IMR-90 (cell line): ENCODE data around the gene RASGRF2. TPM values are rescaled to one million over a fixed set of nuclear protein-coding genes. Genes with fewer than 3 reads are reported as not detected.

Experiments used
- ATAC-seq: fragments of 200-7000 bp; cut with Tn5 transposase; 2 replicates; pipeline ENCODE4 v1.9.1; 2020; ENCODE audit warnings: low read depth, mild to moderate bottlenecking, moderate library complexity
- BruUV-seq: library from RNA; stranded (reverse); fragments of 400-500 nt; replicated peaks from 2 replicates; lab custom pipeline; 2021; lab: Mats Ljungman, UMichigan
- CTCF ChIA-PET: fragments of 300-600 bp; formaldehyde crosslinking; extraction: SDS; loops from one replicate; lab custom pipeline; 2021; ENCODE audit warnings: antibody characterized with exemption; lab: Yijun Ruan, JAX
- POLR2A ChIA-PET: fragments of 300-600 bp; sonication (Branson Sonifier 250); formaldehyde crosslinking; loops from one replicate; lab custom pipeline; 2022; ENCODE audit warnings: antibody characterized with exemption; ENCODE audit not compliant: unreplicated experiment; lab: Charles Lee
- DNase-seq: peaks from one replicate; pipeline ENCODE4 v3.0.0; 2013
- H2AFZ ChIP-seq: replicated peaks from 2 replicates; pipeline ENCODE3; 2013; ENCODE audit warnings: low read length, mild to moderate bottlenecking; ENCODE audit not compliant: poor library complexity
- H2AK5ac ChIP-seq: 2 replicates; pipeline ENCODE4 v1.6.1; 2013; ENCODE audit warnings: low read depth, low read length, inconsistent platforms
- H2AK9ac ChIP-seq: replicated peaks from 2 replicates; pipeline ENCODE3; 2013; ENCODE audit warnings: mild to moderate bottlenecking, low read depth, low read length, moderate library complexity; ENCODE audit not compliant: poor library complexity
- H2BK120ac ChIP-seq: 2 replicates; pipeline ENCODE4 v1.6.1; 2013; ENCODE audit warnings: low read depth, low read length, inconsistent platforms
- H2BK15ac ChIP-seq: 3 replicates; pipeline ENCODE4 v1.6.1; 2013; ENCODE audit warnings: low read depth, low read length, inconsistent platforms
- H2BK20ac ChIP-seq: 2 replicates; pipeline ENCODE4 v1.6.1; 2013; ENCODE audit warnings: low read depth, mild to moderate bottlenecking, inconsistent platforms, low read length, moderate library complexity
- H2BK5ac ChIP-seq: 2 replicates; pipeline ENCODE4 v1.6.1; 2013; ENCODE audit warnings: mild to moderate bottlenecking, low read depth, low read length, inconsistent platforms; ENCODE audit not compliant: poor library complexity, severe bottlenecking
- H3K14ac ChIP-seq: replicated peaks from 2 replicates; pipeline ENCODE4 v1.6.1; 2013; ENCODE audit warnings: low read depth, low read length, inconsistent platforms
- H3K18ac ChIP-seq: 2 replicates; pipeline ENCODE4 v1.6.1; 2013; ENCODE audit warnings: low read depth, low read length, control low read depth
- H3K23ac ChIP-seq: 2 replicates; pipeline ENCODE4 v1.6.1; 2013; ENCODE audit warnings: low read depth, low read length, inconsistent platforms
- H3K27ac ChIP-seq: 2 replicates; pipeline ENCODE4 v1.5.1; 2013; ENCODE audit warnings: mild to moderate bottlenecking, control low read depth, low read length; ENCODE audit not compliant: insufficient read depth
- H3K27me3 ChIP-seq: 2 replicates; pipeline ENCODE4 v1.6.1; 2013; ENCODE audit warnings: low read length; ENCODE audit not compliant: control insufficient read depth, insufficient read depth
- H3K36me3 ChIP-seq: 2 replicates; pipeline ENCODE4 v1.6.1; 2013; ENCODE audit warnings: low read length, mixed read lengths; ENCODE audit not compliant: control insufficient read depth, insufficient read depth
- H3K4ac ChIP-seq: 2 replicates; pipeline ENCODE4 v1.6.1; 2013; ENCODE audit warnings: low read depth, low read length, inconsistent platforms
- H3K4me1 ChIP-seq: 2 replicates; pipeline ENCODE4 v1.6.1; 2013; ENCODE audit warnings: low read length, mixed read lengths; ENCODE audit not compliant: control insufficient read depth, insufficient read depth
- H3K4me2 ChIP-seq: 2 replicates; pipeline ENCODE4 v1.6.1; 2013; ENCODE audit warnings: low read depth, mild to moderate bottlenecking, control low read depth, low read length, moderate library complexity
- H3K4me3 ChIP-seq: 2 replicates; pipeline ENCODE4 v1.5.1; 2013; ENCODE audit warnings: low read depth, mild to moderate bottlenecking, control low read depth, low read length, moderate library complexity; ENCODE audit not compliant: insufficient read depth
- H3K56ac ChIP-seq: 2 replicates; pipeline ENCODE4 v1.6.1; 2013; ENCODE audit warnings: low read length, inconsistent platforms; ENCODE audit not compliant: insufficient read depth; ENCODE audit errors: extremely low read depth
- H3K79me1 ChIP-seq, 2 experiments: 2 replicates each; pipeline ENCODE4 v1.6.1; 2013; ENCODE audit warnings: low read length in 2 of 2, inconsistent platforms in 1 of 2, low read depth in 1 of 2
- H3K9ac ChIP-seq: 2 replicates; pipeline ENCODE4 v1.6.1; 2013; ENCODE audit warnings: low read depth, low read length, control low read depth
- H3K9me1 ChIP-seq: 2 replicates; pipeline ENCODE4 v1.6.1; 2013; ENCODE audit warnings: low read length, inconsistent platforms; ENCODE audit not compliant: insufficient read depth
- H3K9me3 ChIP-seq: 2 replicates; pipeline ENCODE4 v1.6.1; 2013; ENCODE audit warnings: low read length; ENCODE audit not compliant: control insufficient read depth, insufficient read depth
- H4K20me1 ChIP-seq: 2 replicates; pipeline ENCODE4 v1.6.1; 2013; ENCODE audit warnings: low read length, inconsistent platforms; ENCODE audit not compliant: insufficient read depth
- H4K5ac ChIP-seq: 2 replicates; pipeline ENCODE4 v1.6.1; 2013; ENCODE audit warnings: mild to moderate bottlenecking, low read depth, low read length, control low read depth
- H4K8ac ChIP-seq, 2 experiments: 2 replicates each; pipeline ENCODE4 v1.6.1; 2013; ENCODE audit warnings: low read depth in 2 of 2, low read length in 2 of 2, control low read depth in 1 of 2, inconsistent platforms in 1 of 2
- H4K91ac ChIP-seq: 2 replicates; pipeline ENCODE4 v1.6.1; 2013; ENCODE audit warnings: low read depth, low read length, inconsistent platforms; ENCODE audit not compliant: insufficient read depth
- BHLHE40 ChIP-seq: fragments of 150-350 bp; IDR thresholded peaks from 2 replicates; pipeline ENCODE4 v1.6.1; 2016; ENCODE audit warnings: mild to moderate bottlenecking, low read depth, low read length
- CEBPB ChIP-seq: IDR thresholded peaks from 2 replicates; pipeline ENCODE4 v1.6.1; 2012; ENCODE audit warnings: low read depth, low read length, improper control_type of control experiment
- MAFK ChIP-seq: IDR thresholded peaks from 2 replicates; pipeline ENCODE4 v1.6.1; 2012; ENCODE audit warnings: low read depth, low read length, improper control_type of control experiment
- POLR2A ChIP-seq: IDR thresholded peaks from 2 replicates; pipeline ENCODE4 v1.6.1; 2012; ENCODE audit warnings: mild to moderate bottlenecking, low read depth, low read length
- RAD21 ChIP-seq: IDR thresholded peaks from 2 replicates; pipeline ENCODE4 v1.6.1; 2012; ENCODE audit warnings: low read length, improper control_type of control experiment
- RCOR1 ChIP-seq: IDR thresholded peaks from 2 replicates; pipeline ENCODE4 v1.6.1; 2012; ENCODE audit warnings: mild to moderate bottlenecking, low read length, improper control_type of control experiment; ENCODE audit not compliant: insufficient replicate concordance
- WGBS, 2 experiments: methylation state at CpG; one replicate each; pipeline versions ENCODE4 v1.1.5 to v1.1.7; 2013; ENCODE audit warnings: missing lambda C conversion rate in 2 of 2; ENCODE audit not compliant: insufficient read length in 1 of 2; ENCODE audit errors: extremely low coverage in 2 of 2; 5-methylcytosine and 5-hydroxymethylcytosine counted together
- dilution Hi-C: fragments of 300-500 bp; cut with HindIII; formaldehyde crosslinking; loops from one replicate; pipeline ENCODE4 v1.14.3; 2018; ENCODE audit warnings: low sequenced_read_pairs; ENCODE audit not compliant: unreplicated experiment
- in situ Hi-C: fragments of 300-500 bp; cut with MboI; formaldehyde crosslinking; loops from 3 replicates; pipeline ENCODE4 v1.14.3; 2019; ENCODE audit warnings: low sequenced_read_pairs, inconsistent platforms, mixed read lengths
- intact Hi-C: fragments of 100-400 bp; cut with micrococcal nuclease; formaldehyde crosslinking; loops from 2 replicates; pipeline ENCODE4 v1.10.0; 2022
- polyA plus RNA-seq, 3 experiments: library from polyadenylated mRNA; depleted of rRNA; stranded (reverse); fragments of >200 nt; gene quantifications; 2 replicates each; pipeline ENCODE4 v1.2.3, GENCODE V29; 2012; ENCODE audit warnings: low replicate concordance in 1 of 3
- total RNA-seq: library from RNA; depleted of rRNA; stranded (reverse); fragments of >200 nt; gene quantifications from 2 replicates; pipeline ENCODE4 v1.2.3, GENCODE V29; 2012
- TF ChIP-seq, protein P1 (sequence below): fragments of 150-350 bp; IDR thresholded peaks from 2 replicates; pipeline ENCODE4 v1.6.1; 2016; ENCODE audit warnings: low read depth, mild to moderate bottlenecking, low read length, moderate library complexity, borderline replicate concordance

The RASGRF2 gene
- total and polyA plus RNA-seq, 2 of the 4 experiments (the other 2 are of a cell fraction) = 2.9 to 5.0 TPM

DNA sequence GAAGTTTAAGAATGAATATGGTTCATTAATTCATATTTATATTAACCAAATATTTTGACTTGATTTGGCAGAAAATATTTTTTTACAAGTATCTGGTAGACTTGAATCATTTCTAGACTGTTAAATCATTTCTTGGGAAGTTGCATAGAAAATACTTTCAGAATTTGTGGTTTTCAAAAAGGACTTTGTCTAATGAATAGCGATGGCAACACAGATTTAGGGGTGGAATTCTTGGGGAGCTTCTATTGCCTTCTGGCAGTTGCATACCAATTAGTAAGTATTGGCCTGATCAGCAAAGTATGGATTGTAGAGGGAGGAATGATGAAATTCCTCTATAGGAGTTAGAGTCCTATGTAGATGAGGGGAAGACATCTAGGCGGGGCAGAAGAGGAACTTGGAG, 204.3 kb downstream of the RASGRF2 start:
- Histone ChIP-seq H3K27ac (no peak overlapping the region), H2AFZ (no peak overlapping the region), H4K5ac (no peak overlapping the region), H3K27me3 (no peaks in the 10 kb centered on the region), H3K14ac (no peak overlapping the region), H3K9me1 (peaks cover 4% of the 10 kb centered on the region), H4K91ac (no peak overlapping the region), H3K4me2 (no peak overlapping the region), H4K8ac (0 out of 4 replicates have a peak overlapping the region, but pooled peaks of 1 of the 2 experiments have one; percentile 76), H2BK5ac (no peak overlapping the region), H2AK9ac (no peak overlapping the region), H2BK120ac (no peak overlapping the region), H2AK5ac (no peak overlapping the region), H3K18ac (no peak overlapping the region), H4K20me1 (no peaks in the 10 kb centered on the region), H3K79me1 (peaks cover 0 to 11% of the 10 kb centered on the region in 2 experiments; a peak in 3 of 4 replicates), H3K4me3 (no peak overlapping the region), H3K56ac (no peak overlapping the region), H2BK15ac (no peak overlapping the region), H3K4ac (no peak overlapping the region), H3K9me3 (no peaks in the 10 kb centered on the region), H3K23ac (no peak overlapping the region), H2BK20ac (no peak overlapping the region), H3K9ac (no peak overlapping the region), H3K36me3 (0 out of 2 replicates have a peak, but pooled peaks cover 1% of the 10 kb centered on the region), H3K4me1 (no peaks in the 10 kb centered on the region; the same call in 1 of the 2 replicates)
- BruUV-seq = no TSS peak
- DNase-seq = no peak
- 100% methylated on average over 1 of the region's 2 CpGs; no CpG with 5 or more reads in 1 of the 2 experiments for WGBS, 2 experiments
- no peak for ATAC-seq
- intact Hi-C loops (loop anchor here (2.0 kb wide), 1 partner anchor 204 kb away; the partner anchor contains the start of gene RASGRF2), dilution Hi-C loops (no loop called here), in situ Hi-C loops (no loop called here)
- POLR2A ChIA-PET = no interaction called here
- no peak for TF ChIP-seq BHLHE40
- TF ChIP-seq MAFK = no peak
- TF ChIP-seq RAD21 = no peak
- no peak for TF ChIP-seq POLR2A
- TF ChIP-seq, protein P1, sequence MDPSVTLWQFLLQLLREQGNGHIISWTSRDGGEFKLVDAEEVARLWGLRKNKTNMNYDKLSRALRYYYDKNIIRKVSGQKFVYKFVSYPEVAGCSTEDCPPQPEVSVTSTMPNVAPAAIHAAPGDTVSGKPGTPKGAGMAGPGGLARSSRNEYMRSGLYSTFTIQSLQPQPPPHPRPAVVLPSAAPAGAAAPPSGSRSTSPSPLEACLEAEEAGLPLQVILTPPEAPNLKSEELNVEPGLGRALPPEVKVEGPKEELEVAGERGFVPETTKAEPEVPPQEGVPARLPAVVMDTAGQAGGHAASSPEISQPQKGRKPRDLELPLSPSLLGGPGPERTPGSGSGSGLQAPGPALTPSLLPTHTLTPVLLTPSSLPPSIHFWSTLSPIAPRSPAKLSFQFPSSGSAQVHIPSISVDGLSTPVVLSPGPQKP = no peak
- no peak for TF ChIP-seq CEBPB
- no peak for TF ChIP-seq RCOR1
- CTCF ChIA-PET = interaction anchor here (0.6 kb wide), 1 partner anchor 13 kb away, joined by 3 read pairs; no protein-coding TSS in a partner anchor
